Astrocyte (in vitro differentiated cells and primary cell): Measurements from ENCODE around the gene MAP4K4. TPM values are rescaled to one million over a fixed set of nuclear protein-coding genes. Genes with fewer than 3 reads are reported as not detected.

ENCODE experiments used
- DNase-seq: peaks from one replicate; pipeline ENCODE4 v3.0.0-alpha.2; 2010; ENCODE audit warnings: low read depth
- FAIRE-seq: peaks from 2 replicates; lab custom pipeline; 2011; peaks lifted over from hg19 to GRCh38; lab: Jason Lieb, UNC
- H2AFZ ChIP-seq: 2 replicates; pipeline ENCODE4 v1.6.0; 2012; ENCODE audit warnings: low read depth, low read length, inconsistent platforms
- H3K27ac ChIP-seq: 2 replicates; pipeline ENCODE4 v1.5.1; 2011; ENCODE audit warnings: low read depth, low read length, inconsistent platforms
- H3K27me3 ChIP-seq: 2 replicates; pipeline ENCODE4 v1.6.0; 2011; ENCODE audit warnings: low read length, inconsistent platforms; ENCODE audit not compliant: insufficient read depth
- H3K36me3 ChIP-seq: 2 replicates; pipeline ENCODE4 v1.5.1; 2011; ENCODE audit warnings: low read length, inconsistent platforms; ENCODE audit not compliant: insufficient read depth
- H3K4me1 ChIP-seq: 2 replicates; pipeline ENCODE4 v1.5.1; 2011; ENCODE audit warnings: low read length, inconsistent platforms; ENCODE audit not compliant: insufficient read depth
- H3K4me2 ChIP-seq: 2 replicates; pipeline ENCODE4 v1.6.0; 2012; ENCODE audit warnings: low read length, inconsistent platforms
- H3K4me3 ChIP-seq: 2 replicates; pipeline ENCODE4 v1.5.1; 2011; ENCODE audit warnings: low read depth, mild to moderate bottlenecking, low read length, inconsistent platforms; ENCODE audit not compliant: insufficient read depth
- H3K79me2 ChIP-seq: 2 replicates; pipeline ENCODE4 v1.6.0; 2012; ENCODE audit warnings: mild to moderate bottlenecking, low read length, inconsistent platforms; ENCODE audit not compliant: insufficient read depth
- H3K9ac ChIP-seq: 2 replicates; pipeline ENCODE4 v1.6.0; 2012; ENCODE audit warnings: mild to moderate bottlenecking, low read length, inconsistent platforms
- H3K9me3 ChIP-seq: 2 replicates; pipeline ENCODE4 v1.5.1; 2012; ENCODE audit warnings: low read depth, mild to moderate bottlenecking, low read length, inconsistent platforms; ENCODE audit not compliant: insufficient read depth
- H4K20me1 ChIP-seq: 2 replicates; pipeline ENCODE4 v1.6.0; 2012; ENCODE audit warnings: low read length, inconsistent platforms; ENCODE audit not compliant: insufficient read depth
- H3K27ac Mint-ChIP-seq: one replicate; pipeline ENCODE4 v1.8.0; 2021; ENCODE audit warnings: mild to moderate bottlenecking, mixed read lengths; ENCODE audit not compliant: unreplicated experiment
- H3K27me3 Mint-ChIP-seq: one replicate; pipeline ENCODE4 v1.8.0; 2021; ENCODE audit warnings: low read depth, mixed read lengths; ENCODE audit not compliant: unreplicated experiment
- H3K36me3 Mint-ChIP-seq: one replicate; pipeline ENCODE4 v1.8.0; 2021; ENCODE audit warnings: low read depth, mixed read lengths; ENCODE audit not compliant: unreplicated experiment
- H3K4me1 Mint-ChIP-seq: one replicate; pipeline ENCODE4 v1.8.0; 2021; ENCODE audit warnings: low read depth, mixed read lengths; ENCODE audit not compliant: unreplicated experiment
- H3K4me3 Mint-ChIP-seq: one replicate; pipeline ENCODE4 v1.8.0; 2021; ENCODE audit warnings: mild to moderate bottlenecking, moderate library complexity, mixed read lengths; ENCODE audit not compliant: unreplicated experiment
- H3K9me3 Mint-ChIP-seq: one replicate; pipeline ENCODE4 v1.8.0; 2021; ENCODE audit warnings: mild to moderate bottlenecking, mixed read lengths; ENCODE audit not compliant: unreplicated experiment
- CTCF ChIP-seq: IDR thresholded peaks from 2 replicates; pipeline ENCODE4 v1.5.1; 2011; ENCODE audit warnings: low read depth, mild to moderate bottlenecking, inconsistent platforms, low read length, moderate library complexity; ENCODE audit not compliant: insufficient read depth
- EZH2 ChIP-seq: IDR thresholded peaks from 2 replicates; pipeline ENCODE4 v1.6.1; 2012; ENCODE audit warnings: mild to moderate bottlenecking, low read length, inconsistent platforms; ENCODE audit not compliant: insufficient read depth
- total RNA-seq: library from RNA; stranded (reverse); gene quantifications from 2 replicates; pipeline ENCODE4 v1.2.1, GENCODE V29; 2021

The MAP4K4 gene
- total RNA-seq, 1 donor from 2014 or later, result 231 TPM

- peaks cover 6% of the 10 kb centered on the region for H3K9me3 Mint-ChIP-seq
- H3K27me3 Mint-ChIP-seq, result no peaks in the 10 kb centered on the region
- Histone ChIP-seq H3K4me2 (peak overlapping the region; percentile 91), H3K79me2 (peaks cover 60% of the 10 kb centered on the region), H3K27ac (peak overlapping the region; percentile 71), H3K9ac (peak overlapping the region; percentile 94), H3K4me3 (peak overlapping the region; percentile 97), H4K20me1 (peaks cover 49% of the 10 kb centered on the region), H2AFZ (no peak overlapping the region), H3K4me1 (peaks cover 17% of the 10 kb centered on the region), H3K9me3 (no peaks in the 10 kb centered on the region), H3K27me3 (no peaks in the 10 kb centered on the region), H3K36me3 (peaks cover 8% of the 10 kb centered on the region)
- peaks cover 16% of the 10 kb centered on the region for H3K36me3 Mint-ChIP-seq
- peak; percentile 27 for DNase-seq
- H3K27ac Mint-ChIP-seq, result no peak overlapping the region
- H3K4me3 Mint-ChIP-seq, result no peak overlapping the region
- TF ChIP-seq EZH2 (no peak), CTCF (no peak)
- H3K4me1 Mint-ChIP-seq, result peaks cover 15% of the 10 kb centered on the region
- FAIRE-seq, result no peak
These were observed 1.6 kb downstream of the MAP4K4 start for GRCh38 chr2:101698844-101699754.

- Histone ChIP-seq H3K79me2 (peaks cover 68% of the 10 kb centered on the region), H3K9ac (peak overlapping the region; percentile 94), H3K4me2 (peak overlapping the region; percentile 91), H3K27me3 (no peaks in the 10 kb centered on the region), H3K9me3 (no peaks in the 10 kb centered on the region), H3K36me3 (peaks cover 10% of the 10 kb centered on the region), H4K20me1 (peaks cover 49% of the 10 kb centered on the region), H3K27ac (peak overlapping the region; percentile 71), H3K4me3 (peak overlapping the region; percentile 97), H2AFZ (no peak overlapping the region), H3K4me1 (peaks cover 23% of the 10 kb centered on the region)
- Mint-ChIP-seq H3K4me3 (no peak overlapping the region), H3K36me3 (peaks cover 19% of the 10 kb centered on the region), H3K9me3 (peaks cover 1% of the 10 kb centered on the region), H3K27ac (no peak overlapping the region), H3K27me3 (no peaks in the 10 kb centered on the region), H3K4me1 (peaks cover 20% of the 10 kb centered on the region)
- DNase-seq (no peak), FAIRE-seq (no peak)
- TF ChIP-seq CTCF (no peak), EZH2 (no peak)
These were observed 2.4 kb downstream of the MAP4K4 start for GRCh38 chr2:101699755-101700461.
